CD4-positive, alpha-beta T cell treated with Interleukin-6 for 4 hours (primary cell): ENCODE data around the gene MFAP1.
A peak's percentile ranks its signal among the peaks of the same experiment; 100 is the strongest.

Experiments
- DNase-seq: peaks from one replicate; pipeline ENCODE4 v3.0.0-alpha.2; 2020; ENCODE audit warnings: mixed read lengths

The MFAP1 gene

DNA sequence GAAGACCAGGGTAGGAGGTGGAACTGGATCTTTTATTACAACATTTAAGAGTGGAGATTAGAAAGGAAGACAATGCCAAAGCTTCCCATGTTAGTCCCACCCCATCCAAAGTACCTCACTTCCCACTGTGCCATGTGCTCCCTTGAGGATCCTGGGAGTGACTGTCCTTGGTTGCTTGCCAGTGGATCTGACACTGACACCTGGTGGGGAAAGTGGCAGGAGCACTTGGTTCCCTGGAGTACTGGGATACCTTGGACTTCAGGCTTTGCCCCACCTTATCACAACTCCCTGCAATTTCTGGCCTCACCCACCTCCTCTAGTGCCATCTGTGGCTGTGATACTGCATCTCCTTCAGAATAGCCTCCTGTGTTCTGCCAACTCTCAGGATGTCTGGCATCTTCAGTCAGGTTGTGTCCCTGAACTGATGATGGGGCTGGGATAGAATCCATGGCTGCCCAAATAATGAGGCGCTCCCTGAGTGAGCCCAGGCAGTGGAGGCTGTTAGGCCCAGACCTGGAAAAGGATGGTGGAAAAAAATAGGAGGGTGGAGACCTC is 49.0 kb downstream of the MFAP1 start:
- DNase-seq: no peak

DNA sequence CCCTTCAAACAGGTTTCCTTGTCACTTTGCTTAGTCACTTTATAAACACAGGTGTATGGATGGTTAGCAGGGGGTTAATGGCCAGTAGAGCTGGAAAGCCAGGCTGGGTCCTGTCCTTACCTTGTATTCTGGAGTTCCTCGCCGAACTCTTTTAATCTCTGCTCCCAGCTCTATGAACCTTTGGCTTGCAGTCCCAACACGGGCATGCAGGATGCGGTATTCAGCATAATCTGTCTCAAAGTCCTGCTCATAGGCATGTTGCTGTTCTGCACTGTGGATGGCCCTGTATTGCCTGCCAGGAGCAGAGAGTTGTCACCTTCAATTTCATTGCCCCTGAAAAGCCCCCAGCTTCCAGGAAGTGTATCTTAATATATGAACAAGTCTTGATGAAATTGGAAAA is 50.4 kb downstream of the MFAP1 start:
- DNase-seq: no peak

DNA sequence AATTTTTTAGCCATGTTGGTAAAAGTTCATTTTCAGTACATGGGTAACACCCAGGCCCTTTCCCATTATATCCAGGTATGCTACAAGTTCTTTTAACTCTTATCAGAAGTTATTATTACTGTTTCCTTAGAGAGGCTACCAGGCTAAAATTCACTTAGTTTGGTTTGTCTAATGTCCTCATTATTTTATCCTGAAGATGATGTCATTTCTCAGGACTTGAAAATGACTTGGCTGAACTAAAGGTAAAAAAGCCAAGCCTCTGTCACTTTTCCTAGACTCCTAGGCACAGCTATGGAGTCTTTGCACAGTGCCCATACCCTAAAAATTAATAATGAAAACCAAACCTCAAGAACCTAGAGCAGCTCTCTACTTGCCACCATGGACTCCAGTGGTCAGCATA is 51.9 kb downstream of the MFAP1 start:
- no peak for DNase-seq

DNA sequence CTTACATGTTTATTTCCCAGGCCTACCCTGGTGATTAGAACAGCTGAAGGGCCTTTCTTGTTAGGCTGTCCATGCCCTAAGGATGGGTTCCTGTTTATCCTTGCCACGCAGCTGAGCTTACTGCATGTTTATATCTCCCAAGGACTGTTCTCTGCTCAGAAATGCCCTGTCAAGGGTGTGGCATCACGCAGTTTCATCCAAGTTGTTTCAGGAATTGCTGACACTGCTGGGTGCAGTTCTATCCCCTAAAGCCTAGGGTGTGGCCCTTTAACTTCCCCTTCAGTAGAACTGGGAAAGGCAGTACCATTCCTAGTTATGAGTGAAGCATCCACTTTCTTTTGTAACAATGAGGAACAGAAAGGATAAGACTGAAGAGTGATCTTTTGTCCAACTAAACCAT is 52.7 kb downstream of the MFAP1 start:
- no peak for DNase-seq

DNA sequence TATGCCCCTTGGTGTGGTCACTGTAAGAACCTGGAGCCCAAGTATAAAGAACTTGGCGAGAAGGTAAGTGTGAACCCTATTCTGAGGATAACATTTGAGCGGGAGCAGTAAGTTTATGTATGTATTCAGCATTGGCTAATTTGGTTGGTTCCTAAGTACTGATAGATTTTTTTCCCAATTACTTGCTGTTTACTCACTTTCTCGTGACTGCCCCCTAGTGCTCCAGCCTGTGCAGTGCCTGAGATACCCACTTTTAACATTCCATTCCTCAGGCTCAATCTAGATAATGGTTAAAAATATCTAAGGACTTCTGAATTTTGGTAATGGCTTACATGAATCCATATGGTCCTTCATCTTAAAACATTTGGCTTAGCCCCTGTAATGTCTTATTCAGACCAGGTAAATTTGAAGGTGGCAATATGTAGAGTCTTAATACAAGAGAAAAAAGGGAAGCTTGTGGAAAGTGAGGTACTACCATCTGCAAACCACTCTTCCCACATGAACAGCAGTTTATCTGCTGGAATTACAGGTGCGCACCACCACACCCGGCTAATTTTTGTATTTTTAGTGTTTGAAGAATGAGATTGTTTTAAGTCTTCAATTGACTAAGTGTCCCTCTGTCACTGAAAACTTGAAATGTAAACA is 54.8 kb downstream of the MFAP1 start:
- DNase-seq: peak; percentile 76

DNA sequence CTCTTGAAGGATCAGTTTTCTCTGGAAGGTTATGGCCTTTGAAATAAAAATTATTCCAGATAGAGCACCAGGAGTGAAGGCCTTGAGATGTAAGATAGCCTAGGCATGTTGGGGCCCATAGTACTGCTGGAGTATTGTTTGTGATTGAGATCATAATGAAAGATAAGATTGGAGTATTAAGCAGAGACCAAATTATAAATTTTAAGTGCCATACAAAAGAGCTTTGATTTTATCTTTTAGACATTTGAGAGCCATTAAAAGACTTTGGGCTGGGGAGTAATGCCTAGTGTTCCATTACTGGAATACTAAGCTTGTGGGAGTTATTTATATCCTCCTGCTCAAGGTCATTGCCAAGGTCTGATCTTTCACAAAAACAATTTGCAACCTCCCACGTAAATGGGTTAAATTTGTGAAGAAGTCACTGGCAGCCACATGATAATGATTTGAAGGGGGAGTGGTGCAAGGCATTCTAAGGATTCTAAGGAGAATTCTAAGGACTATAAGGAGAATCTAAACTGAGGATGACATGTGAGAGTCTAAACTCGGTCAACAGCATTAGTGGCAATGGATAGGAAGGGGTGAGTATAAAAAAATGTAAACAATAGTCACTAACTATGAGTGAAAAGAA is 60.6 kb downstream of the MFAP1 start:
- no peak for DNase-seq

DNA sequence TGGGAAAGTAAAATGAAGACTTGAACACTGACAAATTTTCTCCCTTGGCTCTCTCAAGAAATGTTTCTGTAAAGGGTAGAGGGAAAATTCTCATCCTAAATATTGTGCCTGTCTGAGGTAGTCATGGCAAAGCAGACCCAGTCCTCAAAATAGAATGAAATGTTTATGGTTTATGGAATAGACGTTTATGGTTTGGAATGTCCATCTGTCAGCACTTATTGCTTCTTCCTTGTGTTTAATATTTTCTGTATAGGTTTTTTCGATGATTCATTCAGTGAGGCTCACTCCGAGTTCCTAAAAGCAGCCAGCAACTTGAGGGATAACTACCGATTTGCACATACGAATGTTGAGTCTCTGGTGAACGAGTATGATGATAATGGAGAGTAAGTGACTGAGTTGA is 61.7 kb downstream of the MFAP1 start:
- DNase-seq: no peak
